Measurements from ENCODE around the gene TNPO2.
"Not testable (repeated sequence)": the region's sequence is repeated elsewhere in the genome, so short reads cannot be mapped to it uniquely, and the experiment has no call there.

TNPO2 gene

DNA sequence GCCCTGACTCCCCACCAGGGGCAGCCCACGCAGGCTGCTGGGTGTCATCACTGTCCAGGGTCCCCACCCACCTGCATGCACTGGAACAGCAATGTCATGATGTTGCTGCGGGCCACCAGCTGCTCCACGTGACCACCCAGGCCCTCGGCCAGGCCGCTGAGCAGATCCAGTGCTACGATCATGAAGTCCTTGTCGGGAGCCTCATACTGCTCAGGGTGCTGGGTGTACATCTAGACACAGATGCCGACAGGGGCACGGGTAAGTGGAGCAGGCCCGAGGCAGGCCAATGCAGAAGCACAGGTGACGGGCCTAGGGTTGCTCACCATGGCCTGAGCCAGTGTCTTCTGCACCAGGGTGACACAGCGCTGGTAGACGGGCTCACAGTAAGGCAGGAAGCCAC, 18.6 kb downstream of the TNPO2 start:
- DNase-seq, result no peak

DNA sequence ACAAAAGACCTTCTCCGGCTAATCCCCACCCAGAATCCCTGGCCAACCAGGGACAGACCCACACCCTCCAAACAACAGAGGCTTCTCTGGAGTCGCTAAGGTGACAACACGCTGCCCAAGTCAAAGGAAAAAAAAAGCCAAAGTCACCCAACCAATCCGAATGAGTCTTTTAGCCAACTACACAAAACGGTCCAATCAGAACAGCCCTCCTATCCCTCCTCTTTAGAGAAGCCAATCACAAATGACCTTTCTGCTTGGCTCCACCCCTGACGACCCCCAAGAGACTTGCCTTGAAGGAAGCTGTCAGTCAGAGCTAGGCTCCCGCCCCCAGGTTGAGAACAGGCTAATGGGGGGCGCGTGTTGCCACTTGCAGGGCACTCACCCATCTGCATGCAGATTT, 20.7 kb downstream of the TNPO2 start:
- no peak for DNase-seq

DNA sequence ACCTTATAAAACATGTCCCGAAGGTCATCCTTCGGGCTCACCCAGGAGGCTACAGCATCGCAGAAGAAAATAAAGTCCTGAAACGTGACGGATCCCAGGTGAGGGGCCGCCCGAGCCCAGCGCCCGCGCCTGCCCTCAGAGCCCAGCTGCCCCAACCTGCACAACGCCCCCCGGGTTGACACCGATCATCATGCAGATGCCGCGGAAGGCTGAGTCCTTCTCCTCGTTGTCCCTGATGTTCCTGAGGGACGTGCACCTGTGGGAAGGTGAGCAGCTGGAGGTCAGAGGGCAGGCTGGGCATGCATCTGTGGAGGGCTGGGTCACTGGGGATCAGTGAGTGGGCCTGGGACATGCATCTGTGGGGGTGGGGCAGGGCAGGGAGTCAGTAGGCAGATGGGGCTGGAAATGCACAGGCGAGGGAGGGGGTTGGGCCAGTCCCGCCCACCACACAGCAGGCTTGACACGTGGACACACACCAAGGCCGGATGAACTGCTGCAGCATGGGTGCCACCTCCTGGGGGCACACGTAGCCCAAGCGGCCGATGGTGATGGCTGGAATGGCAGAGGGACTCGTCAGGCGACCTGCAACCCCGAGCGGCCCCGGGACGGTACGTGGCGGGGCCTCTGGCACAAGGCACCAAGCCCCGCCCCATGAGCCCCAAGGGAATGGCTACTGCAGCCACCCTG, 22.0 kb downstream of the TNPO2 start:
- no peak for DNase-seq

DNA sequence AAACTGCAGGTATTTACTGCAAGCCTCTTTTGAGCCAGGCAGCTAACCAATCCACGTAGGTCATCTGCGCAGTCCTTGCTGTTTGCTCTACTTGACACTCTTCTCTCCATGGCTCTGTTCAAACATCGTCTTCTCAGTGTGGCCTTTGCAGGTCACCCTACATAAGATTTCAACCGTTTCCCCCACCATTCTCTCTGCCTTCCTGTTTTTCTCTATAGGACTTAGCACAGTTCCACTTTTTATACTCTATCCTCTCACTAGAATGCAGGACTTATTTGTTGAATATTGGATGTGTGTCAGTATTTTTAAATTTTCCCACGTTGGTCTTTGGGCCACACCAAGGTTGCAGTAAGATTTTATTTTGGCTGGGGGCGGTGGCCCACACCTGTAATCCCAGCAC, 25.6 kb downstream of the TNPO2 start:
- DNase-seq, result no peak

DNA sequence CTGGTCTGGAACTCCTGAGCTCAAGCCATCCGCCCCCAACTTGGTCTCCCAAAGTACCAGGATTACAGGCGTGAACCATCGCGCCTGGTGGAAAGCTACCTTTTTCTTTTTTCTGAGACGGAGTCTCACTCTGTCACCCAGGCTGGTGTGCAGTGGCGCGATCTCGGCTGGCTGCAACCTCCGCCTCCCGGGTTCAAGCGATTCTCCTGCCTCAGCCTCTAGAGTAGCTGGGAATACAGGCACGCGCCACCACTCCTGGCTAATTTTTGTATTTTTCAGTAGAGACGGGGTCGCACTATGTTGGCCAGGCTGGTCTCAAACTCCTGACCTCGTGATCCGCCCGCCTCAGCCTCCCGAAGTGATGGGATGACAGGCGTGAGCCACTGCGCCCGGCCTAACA, 26.3 kb downstream of the TNPO2 start:
- not testable (repeated sequence) for DNase-seq

DNA sequence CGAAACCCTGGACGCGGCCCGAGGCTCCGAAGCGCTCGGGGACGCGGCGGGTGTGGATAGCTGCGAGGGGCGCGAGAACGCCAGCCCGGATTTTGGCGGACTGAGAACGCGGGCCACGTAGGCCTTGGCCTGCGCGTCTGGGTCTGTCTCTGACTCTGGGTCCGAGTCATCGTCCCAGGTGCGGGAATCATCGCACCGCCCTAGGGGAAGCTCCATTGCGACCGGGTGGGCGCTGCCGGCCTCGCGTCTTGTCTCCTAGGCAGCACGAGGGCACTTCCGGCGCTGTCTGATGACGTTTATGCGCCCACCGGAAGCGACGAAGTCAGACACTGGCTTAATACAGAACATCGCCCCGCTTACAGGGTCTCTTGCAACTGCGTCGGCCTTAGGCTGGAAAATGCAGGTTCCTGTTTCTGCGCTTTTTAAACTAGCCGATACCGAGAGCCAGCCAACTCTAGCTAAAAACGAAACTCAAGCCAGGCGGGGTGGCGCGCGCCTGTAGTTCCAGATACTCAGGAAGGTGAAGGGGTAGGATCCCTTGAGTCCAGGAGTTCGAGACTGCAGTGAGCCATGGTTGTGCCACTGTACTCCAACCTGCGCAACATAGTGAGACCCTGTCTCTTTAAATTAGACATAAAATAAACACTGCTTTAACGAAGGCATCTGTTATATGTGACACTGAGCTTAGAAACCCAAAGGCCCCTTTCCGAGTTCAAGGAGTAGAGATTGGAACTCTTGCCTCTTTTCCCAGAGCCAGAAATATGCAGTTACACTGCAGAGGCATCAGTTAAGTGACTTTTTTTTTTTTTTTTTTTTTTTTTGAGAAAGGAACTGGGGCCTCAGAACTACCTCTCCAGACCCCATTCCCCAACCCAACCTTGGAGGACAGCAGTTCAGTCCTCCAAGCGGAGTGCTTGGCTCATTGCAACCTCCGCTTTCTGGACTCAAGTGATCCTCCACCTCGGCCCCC, 27.1 kb downstream of the TNPO2 start, which contains the start of gene FBXW9:
TSS of gene FBXW9 (minus strand) at position 266 of the 970 bp plus-strand sequence. CDS start at position 216, 50 bp downstream.
- DNase-seq, result peak; percentile 96

DNA sequence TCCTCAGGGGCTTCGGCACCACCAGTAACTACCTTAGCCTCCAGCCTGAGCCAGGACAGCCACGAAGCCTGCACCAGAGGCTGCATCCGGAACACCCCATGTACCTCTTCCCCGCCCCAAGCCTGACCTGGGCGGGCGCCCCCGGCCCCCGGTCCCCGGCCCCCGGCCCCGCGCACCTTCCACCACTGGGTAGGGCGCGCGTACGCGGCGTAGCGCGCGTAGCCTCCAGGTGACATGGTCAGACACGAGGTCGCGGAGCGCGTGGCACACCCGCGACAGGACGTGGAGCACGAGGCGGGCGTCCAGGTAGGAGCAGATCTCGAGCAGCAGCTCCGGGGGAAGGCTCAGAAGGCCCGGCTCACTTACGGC, 27.8 kb downstream of the TNPO2 start:
- DNase-seq, result no peak

DNA sequence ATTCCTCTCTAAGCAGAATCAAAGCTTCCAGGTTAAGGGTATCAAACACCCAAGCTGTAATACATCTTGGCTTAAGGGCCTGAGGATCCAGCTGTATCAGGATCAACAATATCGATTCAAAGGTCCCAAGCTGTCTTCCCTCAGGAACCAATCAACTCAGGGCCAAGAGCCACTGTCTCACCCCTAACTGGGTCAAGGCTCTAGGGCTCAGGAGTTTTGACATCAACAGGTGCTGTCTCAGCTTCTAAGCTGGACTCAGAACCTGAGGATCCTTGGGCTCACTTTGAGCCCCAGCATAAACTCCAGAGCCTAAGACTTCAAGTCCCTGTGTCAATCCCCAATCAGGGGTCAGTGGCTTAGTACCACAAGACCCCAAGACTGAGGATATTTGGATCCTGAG, 28.2 kb downstream of the TNPO2 start:
- no peak for DNase-seq

DNA sequence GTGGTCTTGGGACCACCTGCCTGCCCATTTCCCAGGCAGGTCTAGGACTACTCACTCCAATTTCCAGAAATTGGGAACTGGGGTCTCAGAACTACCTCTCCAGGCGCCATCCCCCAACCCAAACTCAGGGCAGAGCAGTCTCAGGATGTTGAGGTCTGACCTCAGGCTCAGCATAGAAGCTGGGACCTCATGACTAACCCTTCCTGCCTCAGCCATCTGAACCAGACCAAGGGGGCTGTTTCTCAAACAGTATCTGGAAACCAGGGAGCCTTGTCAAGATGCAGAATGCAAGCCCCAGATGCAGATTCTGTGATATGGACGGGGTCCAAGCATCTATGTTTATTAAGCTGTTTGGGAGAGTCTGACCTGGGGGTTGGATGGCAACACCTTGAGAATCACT, 28.6 kb downstream of the TNPO2 start:
- DNase-seq, result no peak

DNA sequence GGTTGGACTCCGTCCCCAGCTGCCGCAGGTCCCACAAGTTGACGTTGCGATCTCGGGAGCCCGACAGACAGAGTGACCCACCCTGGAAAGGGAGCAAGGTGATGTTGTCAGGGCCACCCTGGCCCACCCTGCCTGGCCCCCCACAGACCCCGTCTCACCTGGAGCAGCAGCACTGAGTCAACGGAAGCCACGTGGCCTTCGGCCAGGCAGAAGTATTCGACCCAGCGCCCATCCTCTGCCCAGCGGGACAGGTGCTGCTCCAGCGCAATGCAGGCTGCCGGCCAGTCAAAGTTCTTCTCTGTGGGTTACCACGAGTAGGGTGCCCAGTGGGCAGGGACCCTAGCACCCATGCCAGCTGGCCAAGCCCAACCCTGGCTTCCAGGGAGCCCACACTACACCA, 29.1 kb downstream of the TNPO2 start:
- no peak for DNase-seq

DNA sequence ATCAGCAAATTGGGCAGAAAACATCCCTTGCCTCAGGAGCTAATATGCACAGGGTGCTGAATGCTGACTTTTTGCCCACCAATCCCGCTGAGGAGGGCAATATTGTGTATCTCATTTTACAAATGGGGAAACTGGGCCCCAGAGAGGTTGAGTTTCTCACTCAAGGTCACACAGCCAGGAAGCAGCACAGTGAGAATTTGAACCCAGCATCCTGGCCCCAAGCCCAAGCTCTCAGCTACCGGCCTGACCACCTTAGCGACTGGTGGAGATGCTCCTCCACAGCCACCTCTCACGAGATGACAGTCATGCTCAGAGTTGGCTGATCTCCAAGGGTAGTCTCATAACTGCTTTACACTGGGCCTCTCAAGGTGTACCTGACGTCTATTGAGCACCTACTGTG, 30.8 kb downstream of the TNPO2 start:
- no peak for DNase-seq

DNA sequence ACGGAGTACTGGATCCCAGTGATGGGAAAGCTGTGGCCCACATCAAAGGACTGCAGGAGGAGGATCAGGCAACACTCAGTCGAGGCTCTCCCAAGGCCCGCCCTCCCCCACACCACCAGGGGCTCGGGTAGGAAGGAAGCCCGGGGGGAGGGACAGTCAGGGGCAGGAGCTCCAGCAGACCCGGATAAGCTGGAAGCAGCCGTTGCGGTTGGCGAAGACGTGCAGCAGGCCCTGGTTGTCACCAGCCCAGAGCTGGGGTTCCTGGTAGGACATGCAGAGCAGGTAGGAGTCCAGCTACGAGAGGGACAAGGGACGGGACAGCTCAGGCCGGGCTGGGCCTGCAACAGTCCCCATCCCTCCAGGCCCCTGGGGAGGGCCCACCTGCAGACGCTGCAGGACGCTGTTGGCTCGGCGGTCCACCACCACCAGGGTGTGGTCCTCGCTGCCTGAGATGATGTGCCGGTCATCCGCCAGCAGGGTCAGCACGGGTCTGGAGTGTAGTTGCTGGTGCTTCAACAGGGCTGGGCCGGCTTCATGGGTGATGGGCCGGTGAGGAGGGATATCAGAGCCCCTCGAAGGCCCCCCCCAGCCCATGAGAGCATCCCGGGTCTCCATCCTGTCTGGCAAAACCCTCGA, 34.0 kb downstream of the TNPO2 start:
- DNase-seq, result no peak

DNA sequence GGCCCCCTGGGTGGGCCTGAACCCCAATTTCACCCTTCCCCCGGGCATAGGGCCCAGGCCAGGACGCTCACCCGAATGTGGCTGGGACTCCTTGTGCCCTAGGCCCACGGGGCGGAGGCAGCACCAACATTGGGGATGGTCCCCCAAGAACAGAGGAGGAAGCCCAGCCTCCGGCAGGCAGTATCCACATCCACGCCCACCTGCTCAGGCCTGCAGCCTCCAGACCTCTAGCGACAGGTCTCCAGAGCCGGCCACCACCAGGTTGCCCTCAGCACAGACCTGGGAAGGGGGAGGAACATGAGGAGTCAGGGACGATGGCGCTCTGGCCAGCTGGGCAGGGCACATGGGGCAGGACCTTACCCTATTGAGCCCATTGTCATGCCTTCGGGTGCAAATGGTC, 34.7 kb downstream of the TNPO2 start:
- no peak for DNase-seq

DNA sequence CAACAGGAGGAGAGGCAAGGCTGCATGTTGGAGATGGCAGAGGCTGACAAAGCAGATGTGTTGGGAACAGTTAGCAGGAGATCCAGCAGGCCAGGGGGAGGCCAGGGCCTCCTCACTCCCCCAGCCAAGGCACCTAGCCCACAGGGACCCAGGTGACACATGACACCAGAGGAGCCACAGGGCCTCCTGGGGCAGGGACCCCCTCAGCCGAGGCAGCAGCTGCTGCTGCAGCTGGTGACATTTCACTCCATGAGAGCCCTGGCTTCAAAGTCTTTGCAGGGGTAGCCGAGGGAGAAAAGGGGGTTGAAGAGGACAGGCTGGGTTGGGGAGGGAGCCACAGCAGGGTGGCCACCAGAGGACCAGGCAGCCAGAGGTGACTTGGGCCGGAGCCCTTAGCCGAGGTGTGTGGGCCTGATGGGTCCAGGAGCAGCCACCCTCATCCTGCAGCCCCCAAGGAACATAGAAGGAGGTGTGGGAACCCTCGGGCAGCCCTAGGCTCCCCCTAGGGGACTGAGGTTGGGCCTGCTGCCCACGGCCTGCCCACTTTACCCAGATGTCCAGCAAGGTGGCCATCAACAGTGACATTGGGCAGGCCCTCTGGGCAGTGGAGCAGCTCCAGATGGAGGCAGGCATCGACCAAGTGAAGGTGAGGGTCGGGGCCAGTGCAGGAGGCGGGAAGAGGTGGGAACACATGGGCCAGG, 36.1 kb downstream of the TNPO2 start, which contains the start of gene GNG14:
TSS of gene GNG14 (plus strand) at position 503 of the 701 bp plus-strand sequence. CDS start at position 554, 51 bp downstream.
- no peak for DNase-seq

DNA sequence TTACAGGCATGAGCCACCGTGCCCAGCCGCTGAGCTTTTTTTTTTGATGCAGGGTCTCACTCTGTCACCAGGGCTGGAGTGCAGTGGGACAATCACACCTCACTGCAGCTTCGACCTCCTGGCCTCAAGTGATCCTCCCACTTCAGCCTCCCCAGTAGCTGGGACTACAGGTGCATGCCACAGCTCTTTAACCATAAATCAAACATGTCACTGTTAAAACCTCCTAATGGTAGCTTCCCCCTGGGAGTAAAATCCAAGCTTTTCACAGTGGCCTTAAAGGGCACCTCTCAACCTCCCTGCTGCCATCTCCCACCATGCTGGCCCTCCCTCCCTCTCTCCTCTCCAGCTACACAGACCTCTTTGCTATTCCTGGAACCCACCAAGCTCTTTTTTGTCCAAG, 37.9 kb downstream of the TNPO2 start:
- no peak for DNase-seq

DNA sequence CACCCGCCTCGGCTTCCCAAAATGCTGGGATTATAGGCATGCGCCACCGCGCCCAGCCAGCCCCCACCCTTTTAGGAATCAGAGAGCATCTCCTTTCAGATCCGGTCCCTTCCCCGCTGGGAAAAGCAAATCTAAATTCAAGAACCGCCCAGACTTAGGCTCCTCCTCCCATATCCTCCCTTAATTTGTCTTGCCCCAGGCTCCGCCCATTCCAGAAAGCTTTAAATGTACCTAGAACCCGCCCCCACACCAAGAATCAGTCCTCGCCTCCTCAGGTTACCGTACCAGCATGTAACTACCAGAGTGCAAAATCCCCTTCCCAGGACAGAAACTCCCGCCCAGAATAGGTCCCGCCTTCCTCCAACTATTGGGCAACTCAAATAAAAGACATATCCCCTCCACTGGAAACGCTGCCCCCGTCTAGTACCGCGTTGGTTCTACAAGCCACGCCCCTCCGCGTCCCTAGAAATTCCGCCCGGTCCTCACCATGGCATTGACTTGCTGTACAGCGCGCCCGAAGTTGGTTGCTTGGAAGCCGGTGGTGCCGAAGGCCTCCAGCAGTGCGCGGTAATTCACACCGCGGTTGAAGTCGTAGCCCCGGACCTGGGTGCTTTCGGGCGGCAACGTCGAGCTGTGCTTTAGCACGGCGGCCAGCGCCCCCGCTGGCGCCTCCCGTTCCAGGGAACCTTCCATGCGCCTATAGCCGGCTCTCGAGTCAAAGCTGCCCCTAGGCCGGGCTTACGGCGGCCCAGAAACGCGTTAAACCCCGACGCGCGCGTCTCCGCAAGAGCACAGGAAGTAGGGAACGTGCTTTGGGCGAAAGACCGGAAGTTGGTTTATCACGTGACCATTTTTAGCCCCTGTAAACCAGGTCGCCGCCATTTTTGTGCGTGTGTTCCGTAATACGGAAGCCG, 42.4 kb downstream of the TNPO2 start, which contains the start of gene DHPS:
TSS of gene DHPS (minus strand) at position 807 of the 914 bp plus-strand sequence. CDS start at position 693, 114 bp downstream.
- peak; percentile 89 for DNase-seq

DNA sequence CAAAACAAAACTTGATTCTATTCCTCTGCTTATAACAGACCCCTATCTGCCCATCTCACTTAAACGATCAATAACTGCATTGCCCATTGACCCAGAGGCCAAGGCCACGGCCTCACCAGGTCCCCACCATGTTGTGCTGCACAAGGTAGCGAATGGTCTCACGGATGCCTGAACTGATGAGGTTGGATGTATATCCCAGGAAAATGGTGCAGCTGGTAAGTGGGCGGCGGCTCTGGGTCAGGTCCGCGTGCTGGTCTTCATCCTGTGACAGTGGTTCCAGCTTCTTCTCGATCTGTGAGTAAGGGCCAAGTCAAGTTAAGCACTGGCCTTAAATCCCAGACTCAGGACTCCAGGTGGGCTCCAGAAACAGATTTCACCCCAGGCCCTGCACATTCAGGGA, 43.7 kb downstream of the TNPO2 start:
- no peak for DNase-seq

DNA sequence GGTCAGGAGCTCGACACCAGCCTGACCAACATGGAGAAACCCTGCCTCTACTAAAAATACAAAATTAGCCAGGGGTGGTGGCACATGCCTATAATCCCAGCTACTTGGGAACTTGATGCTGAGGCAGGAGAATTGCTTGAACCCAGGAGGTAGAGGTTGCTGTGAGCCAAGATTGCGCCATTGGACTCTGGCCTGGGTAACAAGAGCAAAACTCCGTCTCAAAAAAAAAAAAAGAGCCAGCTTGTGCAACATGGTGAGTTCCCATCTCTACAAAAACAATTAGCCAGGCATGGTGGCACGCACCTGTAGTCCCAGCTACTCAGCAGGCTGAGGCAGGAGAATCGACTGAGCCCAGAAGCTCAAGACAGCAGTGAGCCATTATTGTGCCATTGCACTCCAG, 45.7 kb downstream of the TNPO2 start:
- not testable (repeated sequence) for DNase-seq

DNA sequence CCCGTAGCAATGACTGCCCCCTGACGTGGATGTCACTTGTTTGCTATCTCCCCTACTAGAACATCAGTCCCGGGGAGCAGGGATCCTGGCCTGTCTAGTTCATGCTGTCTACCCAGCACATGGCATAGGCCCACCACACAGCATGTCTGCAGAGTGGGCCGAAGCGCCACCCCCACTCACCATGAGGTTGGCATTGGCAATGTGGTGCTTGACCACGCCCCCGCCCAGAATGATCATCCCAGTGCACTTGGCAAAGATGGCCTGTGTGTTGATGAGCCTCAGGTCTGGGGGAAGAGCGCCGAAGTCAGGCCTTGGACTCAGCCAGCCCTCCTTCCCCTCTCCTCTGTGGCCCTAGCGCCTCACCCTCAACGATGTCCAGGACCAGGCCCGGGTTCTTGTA, 46.8 kb downstream of the TNPO2 start:
- DNase-seq, result no peak

DNA sequence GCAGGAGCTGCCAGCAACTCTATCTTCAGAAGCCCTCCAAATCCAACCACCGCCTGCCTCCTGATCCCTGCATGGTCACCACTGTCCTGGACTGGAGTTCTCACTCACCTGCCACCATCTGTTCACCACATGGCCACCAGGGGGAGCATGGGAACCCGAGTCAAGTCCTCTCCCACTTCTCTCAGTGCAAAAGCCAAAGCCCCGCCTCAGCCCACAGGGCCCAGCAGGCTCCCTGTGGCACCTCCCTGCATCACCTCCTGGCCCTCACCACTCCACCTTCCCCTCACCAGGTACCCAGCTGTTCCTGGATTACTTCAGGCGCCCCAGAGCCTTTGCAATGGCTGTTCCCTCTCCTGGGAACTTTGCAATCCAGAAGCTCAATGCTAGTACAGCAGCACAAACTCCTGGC, 47.3 kb downstream of the TNPO2 start:
- DNase-seq, result peak; percentile 88

DNA sequence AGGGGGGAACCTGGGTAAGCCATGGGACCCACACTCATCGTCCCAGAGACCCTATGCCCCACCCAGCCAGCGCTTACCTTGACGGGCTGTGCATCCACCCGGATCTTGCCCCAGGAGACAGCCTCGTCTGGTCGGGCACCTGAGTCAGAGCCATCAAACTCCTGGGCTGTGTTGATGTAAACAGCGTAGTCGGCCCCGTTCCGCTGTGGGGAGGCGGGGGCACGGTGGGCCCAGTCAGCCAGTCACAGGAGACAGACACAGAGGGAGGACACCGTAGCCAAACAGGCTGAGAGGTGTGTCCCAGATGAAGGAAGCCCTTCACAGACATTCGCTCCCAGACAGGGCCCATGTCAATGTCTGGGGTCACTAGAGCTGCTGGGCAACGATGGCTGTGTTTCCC, 47.8 kb downstream of the TNPO2 start:
- no peak for DNase-seq

DNA sequence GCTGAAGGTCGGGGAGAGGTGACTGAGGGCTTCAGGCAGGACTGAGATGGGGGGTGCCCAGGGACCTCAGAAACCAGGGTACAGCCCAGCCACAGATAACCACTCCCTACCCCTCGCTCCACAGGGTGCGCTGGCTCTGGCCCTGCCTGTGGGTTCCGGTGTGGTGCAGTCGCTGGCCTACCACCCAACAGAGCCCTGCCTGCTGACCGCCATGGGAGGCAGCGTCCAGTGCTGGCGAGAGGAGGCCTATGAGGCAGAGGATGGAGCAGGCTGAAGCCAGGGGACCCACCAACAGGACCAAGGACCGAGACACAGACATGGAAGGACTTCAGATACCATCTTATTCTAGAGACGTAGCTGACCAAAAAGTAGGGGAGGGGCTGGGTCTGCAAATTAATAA, 48.3 kb downstream of the TNPO2 start:
- no peak for DNase-seq
